Mesenchymal stem cell (in vitro differentiated cells and primary cell): ENCODE measurements around the gene RTKN.
"Not testable (repeated sequence)": the region's sequence is repeated elsewhere in the genome, so short reads cannot be mapped to it uniquely, and the experiment has no call there.

Experiments used
- DNase-seq: peaks from one replicate; pipeline ENCODE4 v3.0.0-alpha.2; 2013
- H2AFZ ChIP-seq: one replicate; pipeline ENCODE4 v1.6.1; 2013; ENCODE audit warnings: low read depth, mild to moderate bottlenecking, control low read depth, inconsistent platforms, low read length, moderate library complexity
- H2AK5ac ChIP-seq: 2 replicates; pipeline ENCODE4 v1.6.1; 2013; ENCODE audit warnings: low read length, moderate library complexity, mild to moderate bottlenecking, inconsistent platforms; ENCODE audit not compliant: severe bottlenecking
- H2BK120ac ChIP-seq: one replicate; pipeline ENCODE4 v1.6.1; 2013; ENCODE audit warnings: low read depth, mild to moderate bottlenecking, inconsistent platforms, low read length, moderate library complexity
- H2BK12ac ChIP-seq, 2 experiments: one replicate each; pipeline ENCODE4 v1.6.1; 2013; ENCODE audit warnings: inconsistent platforms in 2 of 2, low read length in 2 of 2, mild to moderate bottlenecking in 2 of 2, moderate library complexity in 2 of 2, control low read depth in 1 of 2
- H2BK15ac ChIP-seq: one replicate; pipeline ENCODE4 v1.6.1; 2013; ENCODE audit warnings: mild to moderate bottlenecking, low read depth, inconsistent platforms; ENCODE audit not compliant: poor library complexity, severe bottlenecking
- H2BK5ac ChIP-seq: 2 replicates; pipeline ENCODE4 v1.6.1; 2013; ENCODE audit warnings: low read depth, mild to moderate bottlenecking, low read length, control low read depth, inconsistent platforms; ENCODE audit not compliant: poor library complexity, severe bottlenecking
- H3K14ac ChIP-seq, 2 experiments: one replicate each; pipeline ENCODE4 v1.6.1; 2013; ENCODE audit warnings: inconsistent platforms in 2 of 2, low read length in 2 of 2, control low read depth in 1 of 2, mild to moderate bottlenecking in 1 of 2, moderate library complexity in 1 of 2
- H3K18ac ChIP-seq, 2 experiments: one replicate each; pipeline ENCODE4 v1.6.1; 2013; ENCODE audit warnings: inconsistent platforms in 2 of 2, low read length in 2 of 2, control low read depth in 1 of 2, low read depth in 1 of 2, mild to moderate bottlenecking in 1 of 2
- H3K23ac ChIP-seq, 2 experiments: one replicate each; pipeline ENCODE4 v1.6.1; 2013; ENCODE audit warnings: inconsistent platforms in 2 of 2, low read length in 2 of 2, mild to moderate bottlenecking in 2 of 2, moderate library complexity in 2 of 2, control low read depth in 1 of 2
- H3K27ac ChIP-seq: 2 replicates; pipeline ENCODE4 v1.5.1; 2013; ENCODE audit warnings: mild to moderate bottlenecking, moderate library complexity, low read length, control low read depth, inconsistent platforms; ENCODE audit not compliant: poor library complexity, severe bottlenecking
- H3K27me3 ChIP-seq, 2 experiments: 2 replicates each; pipeline versions ENCODE4 v1.6.1 to v1.7.0; 2013; ENCODE audit warnings: low read length in 2 of 2, mild to moderate bottlenecking in 2 of 2, moderate library complexity in 2 of 2, control low read depth in 1 of 2, inconsistent platforms in 1 of 2; ENCODE audit not compliant: control insufficient read depth in 1 of 2, insufficient read depth in 1 of 2
- H3K36me3 ChIP-seq, 2 experiments: 2 replicates each; pipeline versions ENCODE4 v1.6.1 to v1.7.0; 2013; ENCODE audit warnings: low read length in 2 of 2, control low read depth in 1 of 2, inconsistent platforms in 1 of 2, low read depth in 1 of 2, mild to moderate bottlenecking in 1 of 2; ENCODE audit not compliant: insufficient read depth in 2 of 2, control insufficient read depth in 1 of 2
- H3K4ac ChIP-seq, 2 experiments: one replicate each; pipeline ENCODE4 v1.6.1; 2013; ENCODE audit warnings: inconsistent platforms in 2 of 2, low read length in 2 of 2, mild to moderate bottlenecking in 2 of 2, moderate library complexity in 2 of 2, control low read depth in 1 of 2, low read depth in 1 of 2
- H3K4me1 ChIP-seq: 2 replicates; pipeline ENCODE4 v1.6.1; 2013; ENCODE audit warnings: low read depth, low read length, control low read depth; ENCODE audit not compliant: control insufficient read depth, insufficient read depth
- H3K4me2 ChIP-seq: 2 replicates; pipeline ENCODE4 v1.6.1; 2013; ENCODE audit warnings: low read length, mild to moderate bottlenecking, inconsistent platforms; ENCODE audit not compliant: poor library complexity, severe bottlenecking
- H3K4me3 ChIP-seq, 2 experiments: 2 replicates each; pipeline versions ENCODE4 v1.5.1 to v1.7.0; 2013; ENCODE audit warnings: low read length in 2 of 2, mild to moderate bottlenecking in 2 of 2, control low read depth in 1 of 2, low read depth in 1 of 2; ENCODE audit not compliant: insufficient read depth in 1 of 2
- H3K79me1 ChIP-seq: replicated peaks from 2 replicates; pipeline ENCODE4 v1.6.1; 2013; ENCODE audit warnings: mild to moderate bottlenecking, control low read depth, low read length, inconsistent platforms; ENCODE audit not compliant: poor library complexity, severe bottlenecking
- H3K9ac ChIP-seq: 2 replicates; pipeline ENCODE4 v1.7.0; 2013; ENCODE audit warnings: mild to moderate bottlenecking, low read length, moderate library complexity
- H3K9me3 ChIP-seq: 2 replicates; pipeline ENCODE4 v1.7.0; 2013; ENCODE audit warnings: mild to moderate bottlenecking, low read length; ENCODE audit not compliant: control insufficient read depth
- H4K8ac ChIP-seq: one replicate; pipeline ENCODE4 v1.6.1; 2013; ENCODE audit warnings: inconsistent platforms, mild to moderate bottlenecking, low read length, moderate library complexity
- H4K91ac ChIP-seq: one replicate; pipeline ENCODE4 v1.6.1; 2013; ENCODE audit warnings: mild to moderate bottlenecking, low read length, inconsistent platforms
- WGBS: methylation state at CpG from one replicate; pipeline ENCODE4 v1.1.7; 2013; ENCODE audit warnings: mixed read lengths; 5-methylcytosine and 5-hydroxymethylcytosine counted together

RTKN gene

GRCh38 chr2:74420443-74421103 is 21.2 kb downstream of the RTKN start:
- Histone ChIP-seq H3K4me1 (peaks cover 11% of the 10 kb centered on the region), H3K9ac (peak overlapping the region; percentile 94), H3K4me3 (peak overlapping the region in 1 of 2 experiments; percentile 93)
- DNase-seq, H4K91ac ChIP-seq, H3K27ac ChIP-seq, H3K27me3 ChIP-seq, H2BK15ac ChIP-seq, H2BK5ac ChIP-seq, H3K9me3 ChIP-seq, H3K23ac ChIP-seq, H2BK12ac ChIP-seq, H3K79me1 ChIP-seq, H2AFZ ChIP-seq, H3K4me2 ChIP-seq, H4K8ac ChIP-seq, H2BK120ac ChIP-seq, H2AK5ac ChIP-seq, H3K14ac ChIP-seq, H3K36me3 ChIP-seq, H3K4ac ChIP-seq, H3K18ac ChIP-seq: not testable (repeated sequence)
- 90% methylated on average over 16 of the region's 19 CpGs for WGBS

- Histone ChIP-seq H2AFZ (no peak overlapping the region), H3K23ac (no peak overlapping the region), H3K4me1 (peaks cover 8% of the 10 kb centered on the region), H2BK5ac (no peak overlapping the region), H3K4me2 (no peak overlapping the region), H3K9me3 (no peaks in the 10 kb centered on the region), H3K27me3 (no peaks in the 10 kb centered on the region), H3K36me3 (peaks cover 4 to 5% of the 10 kb centered on the region in 2 experiments), H4K8ac (no peak overlapping the region), H3K4ac (no peak overlapping the region), H2BK15ac (no peak overlapping the region), H3K9ac (no peak overlapping the region), H4K91ac (no peak overlapping the region), H2BK12ac (no peak overlapping the region), H2AK5ac (no peak overlapping the region), H3K4me3 (no peak overlapping the region), H3K27ac (no peak overlapping the region), H3K14ac (no peak overlapping the region), H3K79me1 (no peaks in the 10 kb centered on the region), H2BK120ac (no peak overlapping the region), H3K18ac (no peak overlapping the region)
- WGBS = 100% methylated on average over 1 of the region's 2 CpGs
- no peak for DNase-seq
These were observed 21.7 kb downstream of the RTKN start for GRCh38 chr2:74420006-74420405.

- H3K4me1 ChIP-seq = peaks cover 8% of the 10 kb centered on the region
- H2AK5ac ChIP-seq = no peak overlapping the region
- H3K23ac ChIP-seq = no peak overlapping the region
- DNase-seq = no peak
- H2BK5ac ChIP-seq = no peak overlapping the region
- no peak overlapping the region for H3K9ac ChIP-seq
- H3K4me2 ChIP-seq = no peak overlapping the region
- H3K4me3 ChIP-seq = no peak overlapping the region
- H2BK15ac ChIP-seq = no peak overlapping the region
- no peak overlapping the region for H2BK120ac ChIP-seq
- H3K27me3 ChIP-seq = no peaks in the 10 kb centered on the region
- no peaks in the 10 kb centered on the region for H3K79me1 ChIP-seq
- peaks cover 0 to 4% of the 10 kb centered on the region in 2 experiments for H3K36me3 ChIP-seq
- no peak overlapping the region for H3K4ac ChIP-seq
- H2AFZ ChIP-seq = no peak overlapping the region
- H4K91ac ChIP-seq = no peak overlapping the region
- no peak overlapping the region for H2BK12ac ChIP-seq
- H3K18ac ChIP-seq = no peak overlapping the region
- no peak overlapping the region for H3K27ac ChIP-seq
- no peak overlapping the region for H4K8ac ChIP-seq
- no CpG with 5 or more reads among the region's 1 CpG for WGBS
- H3K14ac ChIP-seq = no peak overlapping the region
- H3K9me3 ChIP-seq = no peaks in the 10 kb centered on the region
These were observed 22.4 kb downstream of the RTKN start for GRCh38 chr2:74419345-74419744.

GRCh38 chr2:74418312-74418711 is 23.4 kb downstream of the RTKN start:
- H3K14ac ChIP-seq = no peak overlapping the region

More at GRCh38 chr2:74418312-74418711, 23.4 kb downstream of the RTKN start:
- WGBS = 89% methylated on average over 20 of the region's 27 CpGs
- Histone ChIP-seq H3K79me1 (no peaks in the 10 kb centered on the region), H2BK120ac (no peak overlapping the region), H3K18ac (no peak overlapping the region), H3K27me3 (no peaks in the 10 kb centered on the region), H2BK12ac (no peak overlapping the region), H3K4me2 (no peak overlapping the region), H4K8ac (no peak overlapping the region), H2AFZ (no peak overlapping the region), H3K27ac (no peak overlapping the region), H3K4me3 (no peak overlapping the region), H2AK5ac (no peak overlapping the region), H3K9ac (no peak overlapping the region), H3K4ac (no peak overlapping the region), H2BK15ac (no peak overlapping the region), H2BK5ac (no peak overlapping the region), H4K91ac (no peak overlapping the region), H3K9me3 (no peaks in the 10 kb centered on the region), H3K4me1 (peaks cover 8% of the 10 kb centered on the region), H3K36me3 (peaks cover 0 to 4% of the 10 kb centered on the region in 2 experiments), H3K23ac (no peak overlapping the region)
- DNase-seq = no peak
